Endothelial cell (in vitro differentiated cells): ENCODE measurements around the gene LRRC10B. TPM values are rescaled to one million over a fixed set of nuclear protein-coding genes. Genes with fewer than 3 reads are reported as not detected.

Experiments used
- DNase-seq: peaks from one replicate; pipeline ENCODE4 v3.0.0; 2021; ENCODE audit warnings: low spot score
- H3K27ac Mint-ChIP-seq: one replicate; pipeline ENCODE4 v1.8.0; 2021; ENCODE audit warnings: mixed read lengths, inconsistent platforms; ENCODE audit not compliant: unreplicated experiment
- H3K27me3 Mint-ChIP-seq: one replicate; pipeline ENCODE4 v1.8.0; 2021; ENCODE audit warnings: mild to moderate bottlenecking, moderate library complexity, mixed read lengths, inconsistent platforms; ENCODE audit not compliant: unreplicated experiment
- H3K36me3 Mint-ChIP-seq: one replicate; pipeline ENCODE4 v1.8.0; 2021; ENCODE audit warnings: mild to moderate bottlenecking, low read depth, mixed read lengths, inconsistent platforms; ENCODE audit not compliant: unreplicated experiment
- H3K4me1 Mint-ChIP-seq: one replicate; pipeline ENCODE4 v1.8.0; 2021; ENCODE audit warnings: mild to moderate bottlenecking, mixed read lengths, inconsistent platforms; ENCODE audit not compliant: unreplicated experiment
- H3K4me3 Mint-ChIP-seq: one replicate; pipeline ENCODE4 v1.8.0; 2021; ENCODE audit warnings: mild to moderate bottlenecking, mixed read lengths, inconsistent platforms; ENCODE audit not compliant: unreplicated experiment
- H3K9me3 Mint-ChIP-seq: one replicate; pipeline ENCODE4 v1.8.0; 2021; ENCODE audit warnings: mixed read lengths, inconsistent platforms; ENCODE audit not compliant: unreplicated experiment
- CTCF ChIP-seq: fragments of 200-600 bp; sonication (generic); IDR thresholded peaks from one replicate; pipeline ENCODE4 v1.5.0; 2021; ENCODE audit warnings: antibody characterized with exemption; ENCODE audit not compliant: unreplicated experiment
- total RNA-seq: library from RNA; stranded (reverse); fragmentation: NEBNext Ultra II Directional; extraction: Animal tissue kit (Norgen Biotek cat#: 25700); gene quantifications from one replicate; pipeline ENCODE4 v1.2.1, GENCODE V29; 2021; ENCODE audit not compliant: unreplicated experiment

Gene LRRC10B
- total RNA-seq, 1 donor from 2014 or later = 0.13 TPM

- no peak for TF ChIP-seq CTCF
- Mint-ChIP-seq H3K9me3 (no peaks in the 10 kb centered on the region), H3K4me3 (no peak overlapping the region), H3K27ac (no peak overlapping the region), H3K27me3 (peaks cover 9% of the 10 kb centered on the region), H3K36me3 (peaks cover 4% of the 10 kb centered on the region), H3K4me1 (peaks cover 5% of the 10 kb centered on the region)
- DNase-seq = no peak
These were observed 25.7 kb downstream of the LRRC10B start for GRCh38 chr11:61534025-61534932.

- no peaks in the 10 kb centered on the region for H3K9me3 Mint-ChIP-seq
- no peak overlapping the region for H3K27ac Mint-ChIP-seq
- peaks cover 12% of the 10 kb centered on the region for H3K27me3 Mint-ChIP-seq
These were observed 26.6 kb downstream of the LRRC10B start for GRCh38 chr11:61534933-61535839.

DNA sequence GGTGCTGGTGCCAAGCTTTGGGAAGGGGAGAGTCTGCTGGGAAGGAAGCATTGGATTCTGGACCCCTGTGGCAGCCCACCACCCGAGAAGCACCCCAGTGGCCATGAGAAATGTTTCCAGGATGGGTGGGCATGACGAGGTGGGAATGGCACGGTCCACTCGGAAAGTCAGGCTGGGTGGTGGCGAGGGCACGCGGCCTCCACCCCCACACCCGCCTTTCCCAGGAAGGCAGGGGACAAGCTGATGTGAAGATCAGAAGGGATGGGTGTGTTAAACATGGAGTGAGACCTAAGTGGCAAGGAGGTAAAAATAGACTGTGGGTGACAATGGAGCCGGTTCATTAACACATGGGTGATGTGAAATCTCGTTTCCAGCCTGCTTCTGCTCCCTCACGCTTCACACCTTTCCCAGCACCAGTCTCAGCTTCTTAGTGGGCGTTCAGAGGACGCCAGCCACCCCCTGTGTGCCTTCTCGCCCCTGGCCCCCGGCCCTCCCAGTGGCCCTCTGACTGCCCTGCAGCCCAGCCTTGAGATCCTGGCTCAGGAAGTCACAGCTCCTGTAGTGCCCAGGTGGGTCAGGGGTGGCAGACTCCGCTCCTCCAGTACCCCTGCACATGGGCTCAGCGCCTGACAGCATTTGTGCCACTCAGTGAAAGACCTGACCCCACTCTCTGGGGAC lies 27.6 kb downstream of the LRRC10B start:
- Mint-ChIP-seq H3K4me3 (no peak overlapping the region), H3K4me1 (peaks cover 13% of the 10 kb centered on the region), H3K27ac (no peak overlapping the region), H3K27me3 (peaks cover 12% of the 10 kb centered on the region), H3K36me3 (peaks cover 4% of the 10 kb centered on the region), H3K9me3 (no peaks in the 10 kb centered on the region)
- no peak for TF ChIP-seq CTCF
- no peak for DNase-seq

More at GRCh38 chr11:61534933-61535839, 26.6 kb downstream of the LRRC10B start:
- Mint-ChIP-seq H3K36me3 (peaks cover 4% of the 10 kb centered on the region), H3K4me1 (peaks cover 12% of the 10 kb centered on the region), H3K4me3 (peak overlapping the region; percentile 20)
- TF ChIP-seq CTCF = no peak
- no peak for DNase-seq

- H3K27ac Mint-ChIP-seq = no peak overlapping the region
- peaks cover 20% of the 10 kb centered on the region for H3K4me1 Mint-ChIP-seq
- no peak overlapping the region for H3K4me3 Mint-ChIP-seq
- no peaks in the 10 kb centered on the region for H3K9me3 Mint-ChIP-seq
- H3K27me3 Mint-ChIP-seq = peaks cover 17% of the 10 kb centered on the region
- TF ChIP-seq CTCF = no peak
- peaks cover 4% of the 10 kb centered on the region for H3K36me3 Mint-ChIP-seq
- no peak for DNase-seq
These were observed 28.2 kb downstream of the LRRC10B start for GRCh38 chr11:61536676-61537270.
